A549 (cell line): ENCODE measurements around the gene KIFAP3. TPM values are rescaled to one million over a fixed set of nuclear protein-coding genes. Genes with fewer than 3 reads are reported as not detected.
A peak's percentile ranks its signal among the peaks of the same experiment; 100 is the strongest.
"Not testable (repeated sequence)": the region's sequence is repeated elsewhere in the genome, so short reads cannot be mapped to it uniquely, and the experiment has no call there.

ENCODE experiments used
- ATAC-seq, 2 experiments: fragments of 200-7000 bp in 1 of 2; fragments of >200 bp in 1 of 2; cut with Nextera tagmentation in 1 of 2; cut with Tn5 transposase in 1 of 2; 3 replicates each; pipeline versions ENCODE4 v1.8.0 to v1.9.1; 2018 to 2020; ENCODE audit warnings: mild to moderate bottlenecking in 1 of 2, moderate library complexity in 1 of 2
- CTCF ChIA-PET: fragments of 300-600 bp; sonication (Branson Sonifier 250); formaldehyde crosslinking; extraction: SDS; loops from one replicate; lab custom pipeline; 2021; ENCODE audit warnings: antibody characterized with exemption, inconsistent platforms; lab: Yijun Ruan, JAX
- POLR2A ChIA-PET: fragments of 350-600 bp; formaldehyde crosslinking; extraction: SDS; loops from one replicate; lab custom pipeline; 2021; ENCODE audit warnings: antibody characterized with exemption, inconsistent platforms; lab: Yijun Ruan, JAX
- DNase-seq, 2 experiments: peaks; one replicate each; pipeline versions ENCODE4 v3.0.0 to v3.0.0-alpha.2; 2011 to 2016; ENCODE audit warnings: low read depth in 1 of 2, low spot score in 1 of 2
- FAIRE-seq: peaks from 2 replicates; lab custom pipeline; 2011; peaks lifted over from hg19 to GRCh38; lab: Jason Lieb, UNC
- H3K27ac ChIP-seq, 2 experiments: fragments of >200 bp; sonication (Bioruptor Twin); formaldehyde crosslinking; 3 replicates each; pipeline ENCODE4 v1.5.1; 2016 to 2017
- H3K4me1 ChIP-seq: fragments of >200 bp; sonication (Bioruptor Twin); formaldehyde crosslinking; 3 replicates; pipeline ENCODE4 v1.6.1; 2016
- H3K4me2 ChIP-seq: fragments of >200 bp; sonication (Bioruptor Twin); formaldehyde crosslinking; 3 replicates; pipeline ENCODE4 v1.6.1; 2016
- H3K4me3 ChIP-seq: fragments of >200 bp; sonication (Bioruptor Twin); formaldehyde crosslinking; 3 replicates; pipeline ENCODE4 v1.5.1; 2016
- H3K9me3 ChIP-seq: fragments of >200 bp; sonication (Bioruptor Twin); formaldehyde crosslinking; 3 replicates; pipeline ENCODE4 v1.6.1; 2016
- BHLHE40 ChIP-seq: IDR thresholded peaks from 2 replicates; pipeline ENCODE4 v1.6.1; 2012; ENCODE audit warnings: low read depth, low read length, inconsistent platforms
- CBX2 ChIP-seq: fragments of 200-600 bp; sonication (generic); IDR thresholded peaks from 2 replicates; pipeline ENCODE4 v1.6.1; 2016; ENCODE audit warnings: low read depth, mild to moderate bottlenecking, borderline replicate concordance
- CBX8 ChIP-seq: fragments of 200-600 bp; sonication (generic); IDR thresholded peaks from 2 replicates; pipeline ENCODE4 v1.6.1; 2016
- CHD2 ChIP-seq: fragments of 150-350 bp; IDR thresholded peaks from 2 replicates; pipeline ENCODE4 v1.6.1; 2014; ENCODE audit warnings: low read length; ENCODE audit not compliant: partially characterized antibody
- CTCF ChIP-seq: fragments of >200 bp; sonication (Bioruptor Twin); formaldehyde crosslinking; IDR thresholded peaks from 3 replicates; pipeline ENCODE4 v1.5.1; 2016
- EHMT2 ChIP-seq: fragments of 200-600 bp; sonication (generic); IDR thresholded peaks from 2 replicates; pipeline ENCODE4 v1.6.1; 2016; ENCODE audit warnings: antibody characterized with exemption, low read depth, mild to moderate bottlenecking, moderate library complexity
- EP300 ChIP-seq, 2 experiments: fragments of >200 bp; sonication (Bioruptor Twin); formaldehyde crosslinking; IDR thresholded peaks; 2 replicates in 1 of 2; 3 replicates in 1 of 2; pipeline ENCODE4 v1.6.1; 2016 to 2017
- FOSL2 ChIP-seq, 2 experiments: fragments of 450-650 bp in 1 of 2; fragments of >200 bp in 1 of 2; sonication (Bioruptor Twin) in 1 of 2; formaldehyde crosslinking; IDR thresholded peaks; 2 replicates each; pipeline versions ENCODE4 v1.5.0 to v1.6.1; 2016 to 2020; ENCODE audit warnings: mild to moderate bottlenecking in 1 of 2, moderate library complexity in 1 of 2
- HES2 ChIP-seq: fragments of >200 bp; sonication (Bioruptor Twin); formaldehyde crosslinking; IDR thresholded peaks from 2 replicates; pipeline ENCODE4 v1.6.1; 2016
- HMGXB4 ChIP-seq: fragments of 250-450 bp; sonication (Bioruptor Pico); IDR thresholded peaks from 2 replicates; pipeline ENCODE4 v1.5.0; 2021; ENCODE audit warnings: mild to moderate bottlenecking, moderate library complexity, borderline replicate concordance
- HOXA7 ChIP-seq: fragments of 250-450 bp; sonication (Bioruptor Pico); IDR thresholded peaks from 2 replicates; pipeline ENCODE4 v1.5.0; 2020; ENCODE audit warnings: mild to moderate bottlenecking, moderate library complexity
- MAFK ChIP-seq: fragments of 450-650 bp; IDR thresholded peaks from 2 replicates; pipeline ENCODE4 v1.6.1; 2014; ENCODE audit not compliant: partially characterized antibody
- NFE2L2 ChIP-seq: fragments of 150-350 bp; conservative IDR thresholded peaks from 2 replicates; pipeline ENCODE4 v1.6.1; 2014; ENCODE audit warnings: low read length
- NPAS2 ChIP-seq: fragments of 250-450 bp; sonication (Bioruptor Pico); IDR thresholded peaks from 2 replicates; pipeline ENCODE4 v1.8.0; 2022; ENCODE audit warnings: mild to moderate bottlenecking, moderate library complexity, borderline replicate concordance
- POLR2A ChIP-seq: IDR thresholded peaks from 2 replicates; pipeline ENCODE4 v1.6.1; 2012; ENCODE audit warnings: mild to moderate bottlenecking, low read length
- RAD21 ChIP-seq, 2 experiments: fragments of >200 bp in 1 of 2; sonication (Bioruptor Twin) in 1 of 2; formaldehyde crosslinking in 1 of 2; IDR thresholded peaks in 1 of 2; conservative IDR thresholded peaks in 1 of 2; 2 replicates in 1 of 2; 3 replicates in 1 of 2; pipeline ENCODE4 v1.6.1; 2012 to 2018; ENCODE audit warnings: inconsistent platforms in 1 of 2
- RARB ChIP-seq: fragments of 250-450 bp; sonication (Bioruptor Pico); IDR thresholded peaks from 2 replicates; pipeline ENCODE4 v1.8.0; 2021; ENCODE audit warnings: mild to moderate bottlenecking, moderate library complexity
- REST ChIP-seq: fragments of 200-600 bp; sonication (generic); IDR thresholded peaks from 2 replicates; pipeline ENCODE4 v1.6.1; 2016; ENCODE audit warnings: antibody characterized with exemption, mild to moderate bottlenecking, moderate library complexity
- RNF2 ChIP-seq: fragments of 200-600 bp; sonication (generic); IDR thresholded peaks from 2 replicates; pipeline ENCODE4 v1.6.1; 2016; ENCODE audit warnings: low read depth, mild to moderate bottlenecking, antibody characterized with exemption, moderate library complexity, borderline replicate concordance
- SMC3 ChIP-seq: fragments of >200 bp; sonication (Bioruptor Twin); formaldehyde crosslinking; IDR thresholded peaks from 3 replicates; pipeline ENCODE4 v1.6.1; 2018; ENCODE audit warnings: inconsistent platforms
- USF2 ChIP-seq: fragments of 450-650 bp; IDR thresholded peaks from 2 replicates; pipeline ENCODE4 v1.6.1; 2014; ENCODE audit warnings: antibody characterized with exemption
- ZFP36 ChIP-seq: fragments of 450-650 bp; IDR thresholded peaks from 2 replicates; pipeline ENCODE4 v1.6.1; 2014; ENCODE audit warnings: borderline replicate concordance; ENCODE audit not compliant: partially characterized antibody
- WGBS: methylation state at CpG from one replicate; pipeline ENCODE4 v1.1.6; 2017; ENCODE audit errors: missing lambda C conversion rate; 5-methylcytosine and 5-hydroxymethylcytosine counted together
- polyA plus RNA-seq, 4 experiments: library from polyadenylated mRNA; depleted of rRNA in 3 of 4; stranded (reverse); fragments of >200 nt; fragmentation: RNase III in 1 of 4; extraction: RNeasy Plus Mini Kit Qiagen cat#74134 plus additional on column Dnase treatment in 1 of 4; gene quantifications; 2 replicates in 3 of 4; 3 replicates in 1 of 4; pipeline ENCODE4 v1.2.3, GENCODE V29; 2011 to 2017

KIFAP3 gene
- polyA plus RNA-seq, 2 of the 4 experiments (the other 2 are of a cell fraction), result 11.7 to 19.0 TPM

- TF ChIP-seq CBX2 (no peak), HOXA7 (no peak), ZFP36 (no peak), NPAS2 (no peak), CTCF (no peak), EP300 (IDR thresholded peaks at IDR 0.05) (no peak), HES2 (no peak)
Measured at GRCh38 chr1:170077926-170078325, 3.4 kb upstream of the KIFAP3 start (continued).

- peak; percentile 35 for TF ChIP-seq MAFK
- H3K4me3 ChIP-seq, ATAC-seq, H3K27ac ChIP-seq, FAIRE-seq, H3K9me3 ChIP-seq, POLR2A ChIA-PET, CTCF ChIA-PET, H3K4me2 ChIP-seq: not testable (repeated sequence)
- peaks cover 11% of the 10 kb centered on the region for H3K4me1 ChIP-seq
- DNase-seq, result peak in 1 of 2 experiments; percentile 14
- WGBS, result 24% methylated on average over 5 of the region's 5 CpGs
Measured at GRCh38 chr1:170076952-170077351, 2.5 kb upstream of the KIFAP3 start.

GRCh38 chr1:170076199-170076598, 1.7 kb upstream of the KIFAP3 start:
- POLR2A ChIA-PET, result no interaction called here
- Histone ChIP-seq H3K9me3 (no peaks in the 10 kb centered on the region), H3K4me1 (peaks cover 11% of the 10 kb centered on the region), H3K4me2 (no peak overlapping the region), H3K27ac (no peak overlapping the region)
- CTCF ChIA-PET, result no interaction called here
- FAIRE-seq, result no peak
- DNase-seq, result no peak
- no peak for TF ChIP-seq REST
- no peak for TF ChIP-seq BHLHE40
- TF ChIP-seq EP300 (IDR thresholded peaks at IDR 0.05), result no peak
- TF ChIP-seq FOSL2 (IDR thresholded peaks at IDR 0.05), result no peak
- no peak for TF ChIP-seq FOSL2 (CRISPR knock-in tag; IDR thresholded peaks at IDR 0.05)
- TF ChIP-seq POLR2A, result no peak
- TF ChIP-seq NPAS2, result no peak
- no peak for TF ChIP-seq ZFP36
- TF ChIP-seq NFE2L2, result no peak
- TF ChIP-seq HMGXB4 (CRISPR knock-in tag), result no peak
- no peak for TF ChIP-seq SMC3
- TF ChIP-seq HOXA7, result no peak
- no peak for TF ChIP-seq RARB
- no peak for TF ChIP-seq RNF2
- TF ChIP-seq EHMT2, result no peak
- TF ChIP-seq CBX8, result no peak
- TF ChIP-seq USF2, result no peak
- no peak for TF ChIP-seq MAFK
- no peak for TF ChIP-seq CHD2
- TF ChIP-seq RAD21 (conservative IDR thresholded peaks at IDR 0.05 in 1 of 2, IDR thresholded peaks at IDR 0.05 in 1 of 2), result no peak
- TF ChIP-seq, all 56 proteins: peak for 0
- no peak overlapping the region for H3K4me3 ChIP-seq
- ATAC-seq, result no peak
